MM.1S (cell line): ENCODE data around the gene VEPH1.

Source experiments
- CTCF ChIP-seq: fragments of 300-600 bp; sonication (generic); IDR thresholded peaks from 2 replicates; pipeline ENCODE4 v1.5.1; 2016; ENCODE audit warnings: antibody characterized with exemption, low read length, mixed read lengths
- EZH2 ChIP-seq: fragments of 300-600 bp; sonication (generic); optimal IDR thresholded peaks from 2 replicates; pipeline ENCODE3; 2017; ENCODE audit warnings: low read depth, mild to moderate bottlenecking, antibody characterized with exemption, low read length, mixed read lengths
- EZH2phosphoT487 ChIP-seq: fragments of 300-600 bp; sonication (generic); IDR thresholded peaks from 2 replicates; pipeline ENCODE4 v1.6.1; 2018; ENCODE audit warnings: antibody characterized with exemption, low read length

GRCh38 chr3:157261000-157261399, 242.2 kb downstream of the VEPH1 start:
- TF ChIP-seq EZH2: no peak
- no peak for TF ChIP-seq CTCF
- no peak for TF ChIP-seq EZH2phosphoT487
